Muscle of arm (tissue), 12 donors: ENCODE results near the gene ABLIM2. TPM values are rescaled to one million over a fixed set of nuclear protein-coding genes. Genes with fewer than 3 reads are reported as not detected.

Experiments used
- DNase-seq: peaks from one replicate; pipeline ENCODE4 v3.0.0-alpha.2; 2013
- polyA plus RNA-seq, 12 donors: library from polyadenylated mRNA; unstranded; fragments of 120-200 nt; gene quantifications; one replicate each; pipeline ENCODE4 v1.2.1, GENCODE V29; 2013; ENCODE audit not compliant: insufficient read length in 12 of 12

ABLIM2 gene
- polyA plus RNA-seq, 12 donors: 3.8 to 23.0 (median 14.9) TPM; not detected in 1

GRCh38 chr4:8122746-8123145 lies 35.9 kb downstream of the ABLIM2 start:
- no peak for DNase-seq

- no peak for DNase-seq
Observed at GRCh38 chr4:8121292-8122015, 37.2 kb downstream of the ABLIM2 start.

DNA sequence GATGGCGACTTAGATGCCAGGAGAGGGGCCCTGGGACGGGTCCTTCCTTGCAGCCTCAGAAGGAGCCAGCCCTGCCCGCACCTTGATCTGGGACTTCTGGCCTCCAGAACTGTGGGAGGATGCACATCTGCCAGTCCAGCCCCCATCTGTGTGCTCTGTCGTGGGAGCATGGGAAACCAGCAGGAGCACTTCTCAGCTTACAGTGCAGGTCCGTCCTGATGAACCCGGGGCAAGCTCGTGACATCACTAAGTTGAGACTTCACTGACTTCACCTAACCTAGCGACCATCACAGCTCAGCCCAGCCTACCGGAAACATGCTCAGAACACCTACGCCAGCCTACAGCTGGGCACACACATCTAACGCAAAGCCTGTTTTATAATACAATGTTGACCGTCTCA lies 38.1 kb downstream of the ABLIM2 start:
- no peak for DNase-seq

DNA sequence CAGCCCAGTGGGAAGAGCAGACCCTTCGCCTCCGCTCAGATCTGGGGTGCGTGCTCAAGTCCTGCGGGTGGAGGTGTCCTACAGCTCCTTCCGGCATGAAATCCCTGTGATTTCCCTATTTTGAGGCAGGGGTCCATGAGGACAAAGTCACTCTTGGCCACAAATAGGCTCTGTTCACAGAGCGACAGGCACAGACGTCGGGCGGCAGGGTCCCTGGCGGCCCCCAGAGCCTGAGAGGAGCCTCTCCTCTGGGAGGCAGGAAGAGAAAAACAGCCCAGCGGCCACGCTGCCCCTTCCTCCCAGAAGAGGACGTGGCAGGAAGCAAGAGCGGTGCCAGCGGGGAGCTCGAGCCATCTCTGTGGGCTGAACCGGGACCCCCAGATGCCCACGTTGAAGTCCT lies 38.7 kb downstream of the ABLIM2 start:
- no peak for DNase-seq

GRCh38 chr4:8118531-8118930 lies 40.1 kb downstream of the ABLIM2 start:
- no peak for DNase-seq

- DNase-seq: no peak
Observed at GRCh38 chr4:8118035-8118434, 40.6 kb downstream of the ABLIM2 start.

GRCh38 chr4:8117278-8117682 lies 41.3 kb downstream of the ABLIM2 start:
- no peak for DNase-seq

DNA sequence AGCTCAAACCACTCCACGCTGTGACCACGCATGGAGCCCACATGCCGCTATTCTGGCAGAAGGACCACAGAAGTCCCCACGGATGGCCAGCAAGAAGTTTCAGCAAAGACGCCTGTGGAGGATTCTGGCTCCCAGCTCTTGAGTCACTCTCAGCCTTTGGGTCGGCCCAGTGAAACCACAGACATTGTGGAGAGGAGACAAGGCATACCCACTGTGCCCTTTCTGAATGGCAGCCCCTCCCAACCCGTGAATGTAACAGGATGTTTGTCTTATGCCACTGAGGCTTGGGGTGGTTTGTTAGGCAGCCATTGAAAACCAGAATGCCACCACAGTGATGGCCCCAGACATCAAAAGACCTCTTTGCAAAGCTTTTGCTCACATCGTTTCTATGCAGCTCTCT lies 42.7 kb downstream of the ABLIM2 start:
- DNase-seq: no peak

GRCh38 chr4:8115203-8115520 lies 43.5 kb downstream of the ABLIM2 start:
- DNase-seq: no peak

DNA sequence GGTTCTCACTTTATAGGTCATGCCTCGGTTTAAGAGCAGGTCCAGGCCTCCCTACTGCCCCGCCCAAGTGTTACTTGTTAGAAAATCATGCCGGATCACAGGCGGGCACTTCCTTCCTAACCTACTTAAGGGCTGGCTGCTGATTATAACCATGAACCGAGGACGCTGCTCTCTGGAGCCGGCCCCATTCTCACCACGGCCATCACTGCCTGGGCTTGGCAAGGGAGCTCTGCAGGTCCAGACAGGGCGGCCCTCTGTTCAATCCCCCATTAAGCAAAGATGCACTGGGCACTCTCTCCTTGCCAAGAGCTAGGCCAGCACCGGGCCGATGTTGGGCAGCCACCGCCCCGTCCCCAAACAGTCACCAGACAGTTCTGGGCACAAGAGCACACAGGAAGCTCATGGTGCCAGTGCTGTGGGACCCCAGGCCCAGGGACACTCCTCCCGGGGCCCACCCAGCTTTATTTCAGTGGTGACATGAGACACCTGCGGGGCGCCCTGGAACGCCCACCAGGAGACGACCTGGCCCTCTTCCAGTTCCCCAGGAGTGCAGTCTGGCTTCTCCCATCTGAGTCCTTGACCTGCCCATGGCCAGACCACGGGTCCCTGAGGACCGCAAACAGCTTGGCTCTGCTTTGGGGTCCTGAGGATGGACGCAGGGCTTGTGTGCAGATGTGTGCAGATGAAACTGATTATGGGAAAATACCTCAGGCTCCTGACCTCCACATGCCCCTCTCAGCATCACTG lies 44.0 kb downstream of the ABLIM2 start:
- DNase-seq: no peak

DNA sequence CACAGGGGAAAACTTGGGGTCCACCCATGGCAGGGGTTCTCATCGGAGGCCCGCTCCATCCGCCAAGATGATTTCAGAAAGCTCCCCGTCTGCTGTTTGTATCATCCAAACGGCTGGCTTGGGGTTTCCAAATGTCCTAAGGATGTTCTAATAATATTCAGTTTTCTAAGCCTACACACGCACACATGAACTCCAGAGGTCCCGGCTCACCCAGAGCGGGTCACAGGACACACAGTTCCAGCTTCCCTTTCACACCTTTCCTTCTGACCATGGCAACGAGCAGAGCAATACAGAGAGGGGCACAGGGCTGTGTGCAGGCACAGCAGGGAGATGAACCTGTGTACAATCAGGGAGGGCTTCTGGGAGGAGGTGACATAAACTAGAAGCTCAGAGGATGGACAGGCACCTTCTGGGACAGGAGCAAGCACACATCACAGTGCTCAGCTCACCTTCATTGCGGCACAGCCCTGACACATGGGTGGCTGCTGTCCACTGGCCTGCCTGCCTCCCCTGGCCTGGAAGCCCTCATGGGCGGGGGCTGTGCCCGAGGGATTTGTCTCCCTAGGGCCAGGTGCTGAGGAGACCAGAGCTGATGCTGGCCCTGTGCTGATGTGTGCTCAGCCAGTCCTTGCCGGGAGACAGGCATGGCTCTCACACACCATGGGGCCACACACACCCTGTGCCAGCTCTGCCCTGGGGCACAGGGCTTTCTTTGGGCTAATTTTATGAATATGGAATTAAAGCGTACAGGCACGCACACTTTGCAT lies 44.8 kb downstream of the ABLIM2 start:
- no peak for DNase-seq

- no peak for DNase-seq
Observed at GRCh38 chr4:8112672-8113071, 45.9 kb downstream of the ABLIM2 start.

- no peak for DNase-seq
Observed at GRCh38 chr4:8112036-8112576, 46.5 kb downstream of the ABLIM2 start.

GRCh38 chr4:8110071-8110986 lies 48.3 kb downstream of the ABLIM2 start:
- no peak for DNase-seq

DNA sequence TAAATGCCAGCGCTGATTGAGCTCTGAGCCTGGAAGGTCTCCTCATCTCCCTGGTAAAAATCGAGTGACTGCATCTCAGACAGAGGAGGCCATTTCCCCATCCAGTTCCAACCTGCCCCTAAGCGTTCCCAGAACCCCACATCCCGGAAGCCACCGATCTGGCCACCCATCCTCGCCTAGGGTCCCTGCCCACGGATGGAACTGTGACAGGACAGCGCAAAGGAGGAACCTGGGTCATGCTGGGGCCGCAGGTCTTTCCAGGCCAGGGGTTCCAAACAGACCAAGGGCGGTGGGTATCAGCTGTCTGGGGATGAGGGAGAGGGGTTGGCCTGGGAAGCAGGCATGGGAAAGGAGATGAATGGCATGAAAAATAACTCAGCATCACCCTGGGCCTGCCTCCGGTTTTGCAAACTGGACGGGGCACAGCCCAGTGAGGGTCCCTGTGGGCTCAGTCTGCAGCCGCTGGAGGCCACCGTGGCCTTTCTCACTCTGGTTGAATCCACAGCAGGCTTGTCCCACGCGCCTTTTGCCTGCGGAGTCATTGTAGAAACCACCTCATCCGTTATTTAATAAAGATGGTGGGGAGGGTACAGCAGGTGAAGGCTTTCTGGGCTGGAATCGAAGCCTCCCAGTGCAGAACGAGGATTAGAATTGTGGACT lies 49.1 kb downstream of the ABLIM2 start:
- DNase-seq: no peak

DNA sequence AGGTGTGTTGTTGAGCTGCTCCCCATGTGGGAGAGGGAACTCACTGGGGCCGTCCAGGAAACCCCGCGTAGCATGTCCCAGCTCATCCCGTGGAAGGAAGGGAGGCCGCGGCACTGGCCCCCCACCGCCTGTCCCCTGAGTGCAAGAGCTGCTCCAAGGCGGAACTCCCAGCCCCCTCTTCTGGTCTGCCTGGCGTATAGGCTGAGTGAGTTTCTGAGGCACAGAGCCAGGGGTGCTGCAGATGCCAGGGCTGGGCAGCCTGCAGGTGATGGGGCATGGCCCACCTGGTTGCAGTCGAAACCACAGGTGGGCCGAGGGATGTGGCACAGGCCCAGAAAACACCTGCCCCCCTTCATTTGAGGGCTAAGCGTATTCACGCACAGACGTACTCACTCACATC lies 49.6 kb downstream of the ABLIM2 start:
- DNase-seq: no peak

DNA sequence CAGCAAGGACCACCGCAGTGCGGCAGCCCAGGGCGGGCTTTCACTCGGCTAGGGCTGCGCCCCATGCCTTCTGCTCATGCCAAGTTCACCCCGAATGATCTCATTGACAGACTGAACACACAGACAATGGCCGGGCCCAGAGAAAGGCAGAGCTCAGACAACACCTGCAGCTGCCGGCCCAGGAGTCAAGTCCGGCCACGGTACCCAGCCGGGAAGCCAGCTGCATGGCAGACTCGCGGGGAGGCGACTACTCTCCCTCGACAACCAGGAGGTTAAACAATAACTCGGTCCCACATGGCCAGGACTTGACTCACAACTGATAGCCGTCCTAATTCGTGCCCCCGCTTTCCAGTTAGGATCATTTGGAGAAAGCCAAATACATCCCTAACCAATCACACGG lies 50.4 kb downstream of the ABLIM2 start:
- DNase-seq: no peak

GRCh38 chr4:8107146-8107657 lies 51.4 kb downstream of the ABLIM2 start:
- DNase-seq: no peak

DNA sequence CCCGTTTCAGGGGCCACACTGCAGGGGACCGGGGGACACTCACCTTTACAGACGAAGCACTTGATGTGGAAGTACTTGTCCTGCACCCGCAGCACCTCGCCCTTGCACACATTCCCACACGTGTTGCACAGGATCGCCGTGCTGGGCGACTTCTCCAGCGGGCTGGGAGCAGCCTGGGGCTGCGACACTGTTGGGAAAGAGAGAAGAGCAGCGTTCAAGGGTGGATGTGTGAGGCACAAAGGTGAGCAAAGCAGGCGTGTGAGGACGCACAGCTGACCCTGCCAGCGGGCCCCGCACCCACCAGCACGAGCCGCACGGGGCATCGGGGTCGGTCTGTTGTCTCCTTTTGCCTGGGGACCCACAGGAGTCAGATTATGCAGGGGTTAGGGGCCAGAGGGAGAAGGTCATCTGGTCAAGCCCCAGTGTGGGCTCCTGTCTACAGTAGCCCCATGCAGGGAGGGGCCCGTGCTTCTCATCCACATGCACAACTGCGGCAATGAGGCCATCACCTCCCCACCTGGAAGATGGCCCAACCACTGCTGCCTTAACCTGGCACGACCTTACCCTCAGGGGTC lies 52.1 kb downstream of the ABLIM2 start:
- no peak for DNase-seq
